Natural killer cell (primary cell): ENCODE measurements around the gene PAX2. TPM values are rescaled to one million over a fixed set of nuclear protein-coding genes. Genes with fewer than 3 reads are reported as not detected.

ENCODE experiments used
- ATAC-seq, 3 donors: fragments of 150-1000 bp in 2 of 3; fragments of 200-7000 bp in 1 of 3; cut with Tn5 transposase; 1 replicate in 1 of 3; 2 replicates in 2 of 3; pipeline ENCODE4 v1.10.0; 2021; ENCODE audit warnings: mild to moderate bottlenecking in 2 of 3, moderate library complexity in 2 of 3
- DNase-seq, 2 donors: peaks; one replicate each; pipeline versions ENCODE4 v3.0.0 to v3.0.0-alpha.2; 2013 to 2021; ENCODE audit warnings: mixed read lengths in 1 of 2
- H3K27ac ChIP-seq: one replicate; pipeline ENCODE4 v1.5.1; 2013; ENCODE audit warnings: mild to moderate bottlenecking, low read length
- H3K27me3 ChIP-seq: one replicate; pipeline ENCODE4 v1.6.1; 2013; ENCODE audit warnings: low read length; ENCODE audit not compliant: control insufficient read depth, insufficient read depth
- H3K36me3 ChIP-seq: one replicate; pipeline ENCODE4 v1.6.1; 2013; ENCODE audit warnings: low read length; ENCODE audit not compliant: control insufficient read depth, insufficient read depth
- H3K4me1 ChIP-seq: one replicate; pipeline ENCODE4 v1.6.1; 2013; ENCODE audit warnings: low read length; ENCODE audit not compliant: control insufficient read depth, insufficient read depth
- H3K4me3 ChIP-seq: one replicate; pipeline ENCODE4 v1.5.1; 2013; ENCODE audit warnings: low read length
- H3K9me3 ChIP-seq: one replicate; pipeline ENCODE4 v1.6.1; 2013; ENCODE audit warnings: low read length; ENCODE audit not compliant: control insufficient read depth, insufficient read depth
- H3K27ac Mint-ChIP-seq, 2 donors: one replicate each; pipeline ENCODE4 v1.8.0; 2022; ENCODE audit warnings: mild to moderate bottlenecking in 2 of 2, mixed read lengths in 2 of 2, moderate library complexity in 1 of 2
- H3K27me3 Mint-ChIP-seq, 2 donors: one replicate each; pipeline ENCODE4 v1.8.0; 2022; ENCODE audit warnings: low read depth in 2 of 2, mixed read lengths in 2 of 2
- H3K36me3 Mint-ChIP-seq: one replicate; pipeline ENCODE4 v1.8.0; 2022; ENCODE audit warnings: mixed read lengths
- H3K4me1 Mint-ChIP-seq, 2 donors: one replicate each; pipeline ENCODE4 v1.8.0; 2022; ENCODE audit warnings: mixed read lengths in 2 of 2
- H3K4me3 Mint-ChIP-seq: one replicate; pipeline ENCODE4 v1.8.0; 2022; ENCODE audit warnings: mild to moderate bottlenecking, moderate library complexity, mixed read lengths
- H3K9me3 Mint-ChIP-seq, 2 donors: one replicate each; pipeline ENCODE4 v1.8.0; 2022; ENCODE audit warnings: mixed read lengths in 2 of 2
- CTCF ChIP-seq: fragments of 200-600 bp; IDR thresholded peaks from one replicate; pipeline ENCODE4 v1.8.0; 2022; ENCODE audit warnings: antibody characterized with exemption
- WGBS: methylation state at CpG from one replicate; pipeline ENCODE4 v1.1.7; 2013; ENCODE audit warnings: missing lambda C conversion rate; ENCODE audit not compliant: insufficient coverage; 5-methylcytosine and 5-hydroxymethylcytosine counted together
- intact Hi-C: fragments of 100-400 bp; cut with micrococcal nuclease; formaldehyde crosslinking; loops from one replicate; pipeline ENCODE4 v1.14.2; 2022
- total RNA-seq, 4 donors: library from RNA; stranded (reverse); fragments of 120-200 nt in 1 of 4; gene quantifications; one replicate each; pipeline versions ENCODE4 v1.2.3 to v1.2.4, GENCODE V29; 2013 to 2022

Gene PAX2
- total RNA-seq, 3 donors from 2014 or later (not counting 1 experiment from before 2014, with no cell fraction given): not detected

- intact Hi-C loops: no loop called here
- Histone ChIP-seq H3K4me3 (no peak overlapping the region), H3K27me3 (no peaks in the 10 kb centered on the region), H3K36me3 (no peaks in the 10 kb centered on the region), H3K27ac (no peak overlapping the region), H3K4me1 (no peaks in the 10 kb centered on the region), H3K9me3 (no peaks in the 10 kb centered on the region)
- H3K4me3 Mint-ChIP-seq: no peak overlapping the region
- WGBS: 76% methylated on average over 23 of the region's 24 CpGs
- peaks cover 10 to 11% of the 10 kb centered on the region in 2 donors for H3K27me3 Mint-ChIP-seq
- no peak for ATAC-seq
- H3K27ac Mint-ChIP-seq: no peak overlapping the region
- no peaks in the 10 kb centered on the region for H3K36me3 Mint-ChIP-seq
- no peaks in the 10 kb centered on the region for H3K9me3 Mint-ChIP-seq
- no peaks in the 10 kb centered on the region for H3K4me1 Mint-ChIP-seq
- TF ChIP-seq CTCF: no peak
- DNase-seq: no peak
Observed at GRCh38 chr10:100876585-100877460, 131.4 kb downstream of the PAX2 start.

GRCh38 chr10:100877461-100877850 lies 132.1 kb downstream of the PAX2 start:
- H3K36me3 Mint-ChIP-seq: no peaks in the 10 kb centered on the region
- no peak for ATAC-seq
- H3K9me3 ChIP-seq: no peaks in the 10 kb centered on the region
- H3K27me3 Mint-ChIP-seq: peaks cover 10 to 11% of the 10 kb centered on the region in 2 donors
- H3K4me3 Mint-ChIP-seq: no peak overlapping the region
- no peak for TF ChIP-seq CTCF
- no peak overlapping the region for H3K27ac ChIP-seq
- DNase-seq: no peak
- H3K27me3 ChIP-seq: no peaks in the 10 kb centered on the region
- no peaks in the 10 kb centered on the region for H3K4me1 Mint-ChIP-seq
- 88% methylated on average over 11 of the region's 11 CpGs for WGBS
- H3K9me3 Mint-ChIP-seq: no peaks in the 10 kb centered on the region
- no peak overlapping the region for H3K4me3 ChIP-seq
- H3K36me3 ChIP-seq: no peaks in the 10 kb centered on the region
- H3K27ac Mint-ChIP-seq: no peak overlapping the region
- intact Hi-C loops: no loop called here
- no peaks in the 10 kb centered on the region for H3K4me1 ChIP-seq

- DNase-seq: peak in 1 of 2 donors; percentile 52
- no peak overlapping the region for H3K27ac Mint-ChIP-seq
- intact Hi-C loops: loop anchor here (2.0 kb wide), 1 partner anchor 208 kb away; no protein-coding TSS in a partner anchor
- no peaks in the 10 kb centered on the region for H3K9me3 ChIP-seq
- H3K27me3 ChIP-seq: no peaks in the 10 kb centered on the region
- H3K27ac ChIP-seq: no peak overlapping the region
- WGBS: 16% methylated on average over 5 of the region's 5 CpGs
- ATAC-seq: peak in 1 of 3 donors; percentile 52
- no peak overlapping the region for H3K4me3 ChIP-seq
- no peaks in the 10 kb centered on the region for H3K4me1 ChIP-seq
- H3K4me1 Mint-ChIP-seq: no peaks in the 10 kb centered on the region
- TF ChIP-seq CTCF: no peak
- H3K36me3 Mint-ChIP-seq: no peaks in the 10 kb centered on the region
- H3K36me3 ChIP-seq: no peaks in the 10 kb centered on the region
- peaks cover 10 to 11% of the 10 kb centered on the region in 2 donors for H3K27me3 Mint-ChIP-seq
- no peak overlapping the region for H3K4me3 Mint-ChIP-seq
- no peaks in the 10 kb centered on the region for H3K9me3 Mint-ChIP-seq
Observed at GRCh38 chr10:100878291-100878910, 133.0 kb downstream of the PAX2 start.

Other genes with a start within 250 kb of the PAX2 start
- 10 to 100 TPM; 32.6 to 38.6 (median 38.1) TPM for gene SEC31B, start 225.7 kb upstream of the PAX2 start, total RNA-seq
- 100 to 1,000 TPM; 113 to 151 (median 137) TPM for gene NDUFB8, start 215.7 kb upstream of the PAX2 start, total RNA-seq
- gene HIF1AN, start 209.6 kb upstream of the PAX2 start, total RNA-seq: 10 to 100 TPM; 52.0 to 66.4 (median 58.7) TPM
- 10 to 100 TPM; 24.2 to 35.4 (median 30.9) TPM for gene SLF2, start 167.4 kb downstream of the PAX2 start, total RNA-seq
- gene SEMA4G, start 223.9 kb downstream of the PAX2 start, total RNA-seq: 1 to 10 TPM in 1 of 3 donors, under 1 TPM in 1, not detected in 1; 0.53 to 1.7 TPM
- gene MRPL43, start 241.9 kb downstream of the PAX2 start, total RNA-seq: 10 to 100 TPM; 27.2 to 42.0 (median 33.1) TPM
- gene TWNK, start 242.0 kb downstream of the PAX2 start, total RNA-seq: 1 to 10 TPM; 2.2 to 3.6 (median 3.3) TPM